Hematopoietic multipotent progenitor cell treated with erythropoietin and hydrocortisone succinate and interleukin-3 and kit ligand, for 4 days (in vitro differentiated cells): Measurements from ENCODE around the gene RASGRF2.
"Not testable (repeated sequence)": the region's sequence is repeated elsewhere in the genome, so short reads cannot be mapped to it uniquely, and the experiment has no call there.

Source experiments
- DNase-seq: peaks from one replicate; pipeline ENCODE4 v3.0.0-alpha.2; 2015

The RASGRF2 gene

GRCh38 chr5:81021951-81022687, 62.0 kb downstream of the RASGRF2 start:
- no peak for DNase-seq

- no peak for DNase-seq
These were observed 62.5 kb downstream of the RASGRF2 start for GRCh38 chr5:81022688-81023084.

- DNase-seq = no peak
These were observed 63.3 kb downstream of the RASGRF2 start for GRCh38 chr5:81023261-81023970.

- no peak for DNase-seq
These were observed 67.4 kb downstream of the RASGRF2 start for GRCh38 chr5:81027481-81028058.

- DNase-seq = not testable (repeated sequence)
These were observed 68.7 kb downstream of the RASGRF2 start for GRCh38 chr5:81028888-81029287.

GRCh38 chr5:81029736-81030135, 69.6 kb downstream of the RASGRF2 start:
- DNase-seq = not testable (repeated sequence)

- DNase-seq = not testable (repeated sequence)
These were observed 70.3 kb downstream of the RASGRF2 start for GRCh38 chr5:81030236-81031034.

- DNase-seq = no peak
These were observed 75.4 kb downstream of the RASGRF2 start for GRCh38 chr5:81035522-81035921.

GRCh38 chr5:81038495-81038894, 78.3 kb downstream of the RASGRF2 start:
- DNase-seq = no peak

GRCh38 chr5:81044868-81045267, 84.7 kb downstream of the RASGRF2 start:
- no peak for DNase-seq

- no peak for DNase-seq
These were observed 85.2 kb downstream of the RASGRF2 start for GRCh38 chr5:81045389-81045807.

GRCh38 chr5:81046041-81046440, 85.9 kb downstream of the RASGRF2 start:
- DNase-seq = no peak

GRCh38 chr5:81052325-81052724, 92.2 kb downstream of the RASGRF2 start:
- DNase-seq = no peak

GRCh38 chr5:81053282-81053681, 93.1 kb downstream of the RASGRF2 start:
- DNase-seq = not testable (repeated sequence)

GRCh38 chr5:81058121-81058520, 98.0 kb downstream of the RASGRF2 start:
- DNase-seq = no peak

GRCh38 chr5:81065492-81065891, 105.3 kb downstream of the RASGRF2 start:
- DNase-seq = no peak

GRCh38 chr5:81066102-81066501, 105.9 kb downstream of the RASGRF2 start:
- DNase-seq = no peak

GRCh38 chr5:81067406-81067805, 107.2 kb downstream of the RASGRF2 start:
- DNase-seq = no peak

GRCh38 chr5:81068063-81068462, 107.9 kb downstream of the RASGRF2 start:
- DNase-seq = no peak

- DNase-seq = no peak
These were observed 108.5 kb downstream of the RASGRF2 start for GRCh38 chr5:81068635-81069034.

- DNase-seq = no peak
These were observed 109.8 kb downstream of the RASGRF2 start for GRCh38 chr5:81069990-81070389.

- DNase-seq = no peak
These were observed 110.5 kb downstream of the RASGRF2 start for GRCh38 chr5:81070571-81071255.

- no peak for DNase-seq
These were observed 114.9 kb downstream of the RASGRF2 start for GRCh38 chr5:81075041-81075440.
